Esophagus muscularis mucosa (tissue), 4 donors: ENCODE measurements around the gene BRD3OS. TPM values are rescaled to one million over a fixed set of nuclear protein-coding genes. Genes with fewer than 3 reads are reported as not detected.

Source experiments
- DNase-seq: peaks from one replicate; pipeline ENCODE4 v3.0.0-alpha.2; 2017; ENCODE audit errors: extremely low spot score
- H3K27ac ChIP-seq, 4 donors: fragments of 200-600 bp; sonication (generic); replicated peaks in 1 of 4; 1 replicate in 3 of 4; 2 replicates in 1 of 4; pipeline ENCODE4 v1.5.1; 2016 to 2019; ENCODE audit warnings: mild to moderate bottlenecking in 1 of 4
- H3K27me3 ChIP-seq, 4 donors: fragments of 200-600 bp; sonication (generic); one replicate each; pipeline versions ENCODE4 v1.5.1 to v1.6.0; 2016 to 2019
- H3K36me3 ChIP-seq, 4 donors: fragments of 200-600 bp; sonication (generic); one replicate each; pipeline ENCODE4 v1.5.1; 2016 to 2019
- H3K4me1 ChIP-seq, 4 donors: fragments of 200-600 bp; sonication (generic); one replicate each; pipeline ENCODE4 v1.5.1; 2016 to 2019
- H3K4me3 ChIP-seq, 4 donors: fragments of 200-600 bp; sonication (generic); 1 replicate in 2 of 4; 2 replicates in 2 of 4; pipeline ENCODE4 v1.5.1; 2016 to 2019; ENCODE audit warnings: mild to moderate bottlenecking in 4 of 4, moderate library complexity in 1 of 4
- H3K9me3 ChIP-seq, 4 donors: fragments of 200-600 bp; sonication (generic); 1 replicate in 3 of 4; 2 replicates in 1 of 4; pipeline ENCODE4 v1.5.1; 2016 to 2019
- CTCF ChIP-seq, 3 experiments: fragments of 200-600 bp in 2 of 3; fragments of 450-650 bp in 1 of 3; sonication (generic) in 2 of 3; IDR thresholded peaks; one replicate each; pipeline ENCODE4 v1.5.1; 2017 to 2019; ENCODE audit warnings: antibody characterized with exemption in 3 of 3, mild to moderate bottlenecking in 2 of 3, moderate library complexity in 1 of 3
- EP300 ChIP-seq: sonication (generic); formaldehyde crosslinking; IDR thresholded peaks from one replicate; pipeline ENCODE4 v1.6.1; 2017; ENCODE audit warnings: antibody characterized with exemption
- POLR2A ChIP-seq: fragments of 450-650 bp; IDR thresholded peaks from one replicate; pipeline ENCODE4 v1.6.1; 2017; ENCODE audit warnings: antibody characterized with exemption, moderate library complexity, mild to moderate bottlenecking, low read depth
- POLR2AphosphoS5 ChIP-seq, 2 donors: sonication (generic); formaldehyde crosslinking; IDR thresholded peaks; one replicate each; pipeline ENCODE4 v1.6.1; 2017; ENCODE audit warnings: antibody characterized with exemption in 2 of 2
- WGBS: methylation state at CpG from one replicate; pipeline ENCODE4 v1.1.5; 2018; 5-methylcytosine and 5-hydroxymethylcytosine counted together
- intact Hi-C: fragments of 100-400 bp; cut with DNase I; formaldehyde crosslinking; loops from one replicate; pipeline ENCODE4 v1.15.1; 2023
- total RNA-seq, 4 donors: library from RNA; depleted of rRNA; stranded (reverse); fragments of >200 nt; gene quantifications; one replicate each; pipeline versions ENCODE4 v1.1.0 to v1.2.1, GENCODE V29; 2016

The BRD3OS gene
- total RNA-seq, 4 donors from 2014 or later, result 13.4 to 33.4 (median 21.7) TPM

GRCh38 chr9:134030821-134031470, 5.7 kb downstream of the BRD3OS start:
- H3K4me1 ChIP-seq, result peaks cover 5 to 9% (median 8%) of the 10 kb centered on the region in 4 donors
- no peak overlapping the region for H3K27ac ChIP-seq
- H3K36me3 ChIP-seq, result peaks cover 45 to 87% (median 78%) of the 10 kb centered on the region in 4 donors
- TF ChIP-seq POLR2AphosphoS5 (IDR thresholded peaks at IDR 0.05) (no peak), POLR2A (no peak), CTCF (IDR thresholded peaks at IDR 0.05) (no peak), EP300 (no peak)
- H3K27me3 ChIP-seq, result no peaks in the 10 kb centered on the region
- WGBS, result 86% methylated on average over 24 of the region's 29 CpGs
- H3K4me3 ChIP-seq, result no peak overlapping the region
- DNase-seq, result no peak
- intact Hi-C loops, result loop anchor here (2.0 kb wide), 1 partner anchor 34 kb away; no protein-coding TSS in a partner anchor
- H3K9me3 ChIP-seq, result no peaks in the 10 kb centered on the region

- no peak overlapping the region for H3K4me3 ChIP-seq
- TF ChIP-seq POLR2A, result no peak
- no peak for TF ChIP-seq EP300
- TF ChIP-seq POLR2AphosphoS5 (IDR thresholded peaks at IDR 0.05), result no peak
- no peak for TF ChIP-seq CTCF (IDR thresholded peaks at IDR 0.05)
- no peak overlapping the region for H3K27ac ChIP-seq
- intact Hi-C loops, result loop anchor here (2.0 kb wide), 1 partner anchor 33 kb away; no protein-coding TSS in a partner anchor
- no peaks in the 10 kb centered on the region for H3K9me3 ChIP-seq
- no peaks in the 10 kb centered on the region for H3K27me3 ChIP-seq
- H3K4me1 ChIP-seq, result peaks cover 0 to under 1% (median under 1%) of the 10 kb centered on the region in 4 donors
- no peak for DNase-seq
- peaks cover 52 to 91% (median 86%) of the 10 kb centered on the region in 4 donors for H3K36me3 ChIP-seq
- 84% methylated on average over 11 of the region's 14 CpGs for WGBS
Measured at GRCh38 chr9:134031783-134032182, 6.5 kb downstream of the BRD3OS start.

GRCh38 chr9:134032456-134033222, 7.4 kb downstream of the BRD3OS start:
- DNase-seq, result no peak
- Histone ChIP-seq H3K4me3 (no peak overlapping the region), H3K9me3 (peaks cover 0 to 4% (median under 1%) of the 10 kb centered on the region in 4 donors), H3K27ac (no peak overlapping the region), H3K4me1 (no peaks in the 10 kb centered on the region), H3K27me3 (no peaks in the 10 kb centered on the region), H3K36me3 (peaks cover 53 to 91% (median 89%) of the 10 kb centered on the region in 4 donors)
- no peak for TF ChIP-seq POLR2A
- TF ChIP-seq POLR2AphosphoS5 (IDR thresholded peaks at IDR 0.05), result no peak
- intact Hi-C loops, result no loop called here
- WGBS, result 93% methylated on average over 40 of the region's 40 CpGs

DNA sequence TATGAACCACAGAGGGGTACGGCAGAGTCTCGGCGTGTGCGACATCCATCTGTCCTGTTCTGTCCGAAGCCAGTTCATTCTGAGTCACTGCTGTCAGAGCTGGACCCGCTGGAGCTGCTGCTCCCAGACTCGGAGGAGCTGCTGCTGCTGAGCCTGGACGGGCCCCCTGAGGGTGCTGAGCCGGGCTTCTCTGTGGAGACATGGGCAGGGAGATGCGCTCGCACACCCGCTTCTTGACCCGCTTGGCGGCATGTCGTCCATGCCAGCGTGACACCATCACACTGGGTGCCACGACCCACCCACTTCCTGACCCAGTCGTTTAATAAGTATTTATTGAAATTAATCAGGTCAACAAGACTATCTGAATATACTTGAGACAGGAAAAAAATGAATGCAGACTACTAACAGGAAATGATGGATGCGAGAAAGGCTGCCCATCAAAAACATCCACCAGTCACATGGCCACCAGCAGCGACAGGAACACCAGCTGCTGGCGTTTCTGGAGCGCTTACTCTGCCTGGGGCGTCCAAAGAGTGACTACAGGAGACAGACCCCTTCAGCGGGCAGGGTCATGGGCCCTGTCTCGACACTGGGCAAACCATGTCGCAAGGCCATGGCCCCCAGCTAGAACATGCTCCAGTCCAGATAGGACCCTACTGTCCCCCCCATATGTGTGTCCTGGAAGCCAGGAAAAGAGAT, 8.4 kb downstream of the BRD3OS start:
- no peak overlapping the region for H3K4me3 ChIP-seq
- no peak for DNase-seq
- H3K27me3 ChIP-seq, result no peaks in the 10 kb centered on the region
- intact Hi-C loops, result no loop called here
- H3K27ac ChIP-seq, result no peak overlapping the region
- no peaks in the 10 kb centered on the region for H3K4me1 ChIP-seq
- no peak for TF ChIP-seq POLR2AphosphoS5 (IDR thresholded peaks at IDR 0.05)
- no peak for TF ChIP-seq POLR2A
- no peak for TF ChIP-seq EP300
- no peak for TF ChIP-seq CTCF (IDR thresholded peaks at IDR 0.05)
- peaks cover 55 to 95% (median 91%) of the 10 kb centered on the region in 4 donors for H3K36me3 ChIP-seq
- 96% methylated on average over 26 of the region's 26 CpGs for WGBS
- peaks cover 0 to 11% (median 5%) of the 10 kb centered on the region in 4 donors for H3K9me3 ChIP-seq
